NOMO-1 treated with DMSO at 0.1 percent for 48 hours (cell line): Measurements from ENCODE around the gene CAPN5.

Experiments used
- DNase-seq: peaks from one replicate; lab custom pipeline; 2025; ENCODE audit not compliant: unreplicated experiment; lab: John Stamatoyannopoulos, UW

CAPN5 gene

DNA sequence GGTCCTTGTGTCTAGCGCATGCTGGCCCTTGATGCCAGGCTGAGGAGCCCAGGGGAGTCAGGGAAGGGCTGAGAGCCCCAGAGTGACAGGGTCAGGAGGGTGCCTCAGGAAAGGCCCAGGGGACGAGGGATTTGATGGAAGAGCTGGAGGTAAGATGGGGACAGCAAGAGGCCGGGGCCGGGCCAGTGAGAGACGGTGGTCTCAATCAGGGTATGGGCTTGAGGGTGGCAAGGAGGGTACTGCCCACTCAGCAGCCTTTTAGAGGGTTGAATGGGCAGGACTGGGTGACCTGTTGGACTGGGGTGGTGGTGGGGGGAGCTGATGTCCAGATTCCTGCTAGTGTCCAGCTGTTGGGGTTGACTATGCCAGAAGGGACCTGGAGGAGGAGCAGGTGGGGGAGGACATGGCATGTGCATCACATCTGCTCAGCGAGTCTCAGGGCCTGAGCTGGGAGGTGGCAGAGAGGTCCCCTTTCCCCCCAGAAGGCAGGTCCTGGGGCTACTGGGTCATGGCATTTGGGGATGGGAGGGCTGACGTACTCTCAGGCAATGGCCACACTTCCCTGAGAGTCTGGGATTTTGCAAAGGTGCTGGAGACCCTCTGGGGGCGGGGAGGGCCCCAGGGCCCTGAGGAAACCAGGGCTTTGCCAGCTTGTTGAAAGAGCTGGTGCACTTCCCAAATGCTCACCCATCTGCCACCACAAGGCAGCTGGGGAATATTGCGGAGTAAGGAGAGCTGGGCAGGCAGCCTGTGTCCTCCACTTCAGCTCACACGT, 79.7 kb downstream of the CAPN5 start:
- DNase-seq: no peak

DNA sequence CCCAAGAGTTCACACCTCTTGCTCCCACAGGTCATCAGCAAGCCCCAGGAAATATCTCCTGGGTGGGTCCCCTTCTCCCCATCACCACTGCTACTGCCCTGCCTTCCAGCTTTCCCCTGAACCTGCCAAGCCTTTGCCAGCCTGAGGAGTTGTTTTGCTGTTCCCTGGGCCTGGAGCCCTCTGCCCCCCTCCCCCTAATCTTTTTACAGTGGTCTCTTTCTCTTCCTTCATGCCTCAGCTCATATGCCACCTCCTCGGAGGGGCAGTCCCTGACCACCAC, 80.2 kb downstream of the CAPN5 start:
- no peak for DNase-seq

DNA sequence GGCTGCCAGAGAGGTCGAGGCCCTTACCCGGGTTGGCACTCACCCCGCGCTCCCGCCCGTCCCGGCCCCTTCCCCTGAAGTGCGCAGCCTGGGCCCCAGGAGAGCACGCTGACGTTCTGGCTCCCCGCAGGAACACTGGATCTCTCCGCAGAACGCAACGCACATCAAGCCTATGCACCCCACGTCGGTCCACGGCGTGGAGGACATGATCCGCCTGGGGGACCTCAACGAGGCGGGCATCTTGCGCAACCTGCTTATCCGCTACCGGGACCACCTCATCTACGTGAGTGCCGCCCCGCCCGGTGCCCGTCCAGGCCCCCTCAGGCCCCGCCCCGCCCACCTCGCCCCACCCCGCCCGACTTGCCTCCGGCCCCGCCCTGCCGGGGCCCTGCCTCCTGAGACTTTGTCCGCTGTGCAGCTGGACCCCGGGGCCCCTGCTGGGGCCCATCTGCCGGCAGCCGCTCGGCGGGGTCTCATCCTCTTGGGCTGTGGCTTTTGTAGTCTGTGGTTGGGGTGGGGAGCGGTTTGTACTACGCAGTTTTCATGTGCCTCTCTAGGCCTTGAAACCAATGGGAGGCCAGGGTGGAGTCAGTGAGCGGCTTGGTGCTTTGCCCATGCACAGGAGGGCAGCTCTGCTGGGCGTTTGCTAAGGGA, 81.0 kb downstream of the CAPN5 start:
- DNase-seq: peak; percentile 29

DNA sequence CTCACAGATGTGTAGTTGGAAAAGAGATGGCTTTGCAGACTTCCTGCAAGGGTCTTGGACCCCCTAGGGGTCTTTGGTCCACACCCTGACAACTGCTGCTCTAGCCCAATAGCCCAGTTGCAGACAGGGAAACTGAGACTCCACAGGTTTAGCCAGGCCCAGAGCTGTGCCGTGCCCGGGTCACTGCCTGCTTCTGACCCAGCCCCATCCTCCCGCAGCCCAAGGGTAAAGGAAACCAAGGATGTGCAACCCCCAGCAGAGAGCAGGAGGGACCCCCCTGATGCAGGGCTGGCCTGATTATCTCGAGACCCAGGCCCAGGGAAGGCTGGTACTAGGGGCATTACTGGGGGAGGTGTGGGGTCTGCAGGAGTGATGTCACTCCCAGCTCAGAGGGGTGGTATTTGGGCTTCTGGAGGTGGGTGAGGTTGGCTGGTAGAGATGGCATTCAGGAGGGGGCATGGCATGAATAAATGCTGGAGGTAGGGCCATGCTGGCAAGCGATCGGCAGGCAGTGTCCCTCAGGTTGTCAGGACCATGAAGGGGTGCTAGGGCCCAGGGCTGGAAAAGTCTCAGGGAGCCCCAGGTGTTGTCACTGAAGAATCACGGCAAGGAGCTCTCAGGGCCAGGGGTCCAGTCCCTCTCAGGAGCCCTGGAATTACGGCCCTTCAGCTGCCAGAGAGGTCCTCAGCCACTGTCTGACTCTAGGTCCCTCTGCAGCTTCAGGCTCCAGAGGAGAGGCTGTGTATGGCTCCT, 82.4 kb downstream of the CAPN5 start:
- DNase-seq: no peak

DNA sequence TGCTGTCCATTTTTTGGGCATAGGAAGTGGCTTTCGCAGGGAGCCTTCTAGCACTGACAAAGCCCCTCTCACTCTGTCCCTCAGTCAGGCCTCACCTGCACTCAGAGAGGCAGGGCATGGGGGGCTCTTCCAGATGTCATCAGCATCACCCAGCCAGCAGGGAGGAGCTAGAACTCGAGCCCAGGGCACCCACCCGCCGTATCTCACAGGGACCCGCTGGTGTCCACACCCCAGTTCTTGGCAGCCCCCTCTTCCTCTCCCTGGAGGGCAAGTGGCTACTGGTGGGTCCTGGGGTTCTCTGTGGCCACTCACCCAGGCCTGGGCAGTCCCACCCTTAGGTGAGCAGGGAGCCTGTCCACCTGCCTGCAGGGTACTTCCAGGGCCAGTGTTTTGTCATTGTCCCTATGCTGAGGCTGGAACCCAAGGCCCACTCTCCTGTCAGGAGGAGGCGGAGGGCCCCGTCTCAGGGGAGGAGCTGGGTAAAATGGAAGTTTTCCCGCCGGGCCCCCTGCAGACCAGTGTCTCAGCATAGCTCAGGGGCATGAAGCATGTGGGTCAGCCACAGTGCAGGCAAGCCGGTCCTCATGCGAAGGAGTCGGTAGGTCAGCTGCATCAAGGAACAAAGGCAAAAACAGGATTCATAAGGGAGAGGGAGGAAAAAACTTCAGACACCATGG, 83.1 kb downstream of the CAPN5 start:
- DNase-seq: no peak

DNA sequence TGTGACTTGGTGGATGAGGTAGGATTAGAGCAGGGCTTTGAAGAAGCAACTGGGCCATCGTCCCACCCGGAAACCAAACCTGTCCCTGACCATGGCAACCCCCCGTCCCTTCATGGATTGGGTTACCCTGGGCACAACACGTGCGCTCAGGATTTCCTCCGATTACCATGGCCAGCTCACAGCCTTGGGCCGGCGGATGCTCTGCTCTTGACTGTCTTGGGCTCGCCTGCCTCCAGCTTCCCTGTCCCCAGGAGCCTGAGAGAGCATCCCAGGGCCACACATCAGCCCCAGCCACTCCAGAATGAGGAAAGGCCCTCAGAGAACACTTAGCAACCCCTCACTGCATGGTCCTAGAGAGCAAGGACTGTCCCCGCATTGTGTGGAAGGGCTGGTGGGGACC, 84.1 kb downstream of the CAPN5 start:
- no peak for DNase-seq

DNA sequence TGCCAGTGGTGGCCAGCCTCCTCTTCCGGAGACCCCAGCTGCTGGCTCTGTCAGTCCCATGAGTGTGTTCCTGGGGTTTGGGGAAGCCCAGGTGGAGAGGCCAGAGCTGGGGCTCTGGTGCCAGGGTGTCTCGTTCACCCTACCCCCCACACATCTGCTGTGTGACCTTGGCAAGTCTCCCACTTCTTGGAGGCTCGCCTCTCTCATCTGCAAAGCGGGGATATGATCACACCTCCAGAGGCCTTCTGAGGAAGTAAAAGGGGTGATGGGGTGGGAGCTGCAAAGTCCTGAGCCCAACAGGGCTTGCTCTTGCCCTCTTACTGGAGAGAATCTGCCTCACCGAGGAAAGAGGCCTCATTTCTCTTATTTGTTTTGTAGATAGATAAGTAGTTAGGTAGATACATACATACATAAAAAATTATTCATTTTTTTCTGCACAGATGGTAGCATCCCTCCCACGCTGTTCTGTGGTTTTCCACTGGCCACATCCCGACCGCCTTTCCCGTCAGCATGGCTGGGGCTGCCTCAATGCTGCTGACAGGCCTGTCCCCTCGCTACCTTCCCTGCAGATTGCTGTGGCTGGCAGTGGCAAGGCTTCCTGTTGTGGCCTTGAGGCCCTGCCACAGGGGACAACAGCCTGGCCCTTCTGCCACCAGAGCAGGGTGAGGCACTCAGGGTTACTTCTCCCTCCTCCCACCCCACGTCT, 85.2 kb downstream of the CAPN5 start:
- no peak for DNase-seq

DNA sequence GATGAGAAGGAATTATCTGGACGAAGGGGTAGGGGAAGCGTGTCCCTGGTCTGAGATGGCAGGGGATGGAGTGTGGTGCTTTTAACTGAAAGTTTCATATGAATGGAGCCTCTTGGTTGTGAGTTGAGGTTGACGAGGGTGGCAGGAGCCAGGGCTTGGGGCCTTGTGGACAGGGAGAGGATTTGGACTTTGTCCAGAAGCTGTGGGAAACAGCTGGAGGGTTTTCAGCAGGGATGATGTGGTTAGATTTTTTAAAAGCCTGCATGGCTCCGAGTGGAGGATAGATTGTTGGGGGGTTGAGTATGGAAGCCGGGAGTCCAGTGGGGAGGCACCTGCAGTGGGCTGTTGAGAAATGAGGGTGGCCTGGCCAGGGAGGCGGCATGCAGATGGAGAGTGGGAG, 86.1 kb downstream of the CAPN5 start:
- no peak for DNase-seq

DNA sequence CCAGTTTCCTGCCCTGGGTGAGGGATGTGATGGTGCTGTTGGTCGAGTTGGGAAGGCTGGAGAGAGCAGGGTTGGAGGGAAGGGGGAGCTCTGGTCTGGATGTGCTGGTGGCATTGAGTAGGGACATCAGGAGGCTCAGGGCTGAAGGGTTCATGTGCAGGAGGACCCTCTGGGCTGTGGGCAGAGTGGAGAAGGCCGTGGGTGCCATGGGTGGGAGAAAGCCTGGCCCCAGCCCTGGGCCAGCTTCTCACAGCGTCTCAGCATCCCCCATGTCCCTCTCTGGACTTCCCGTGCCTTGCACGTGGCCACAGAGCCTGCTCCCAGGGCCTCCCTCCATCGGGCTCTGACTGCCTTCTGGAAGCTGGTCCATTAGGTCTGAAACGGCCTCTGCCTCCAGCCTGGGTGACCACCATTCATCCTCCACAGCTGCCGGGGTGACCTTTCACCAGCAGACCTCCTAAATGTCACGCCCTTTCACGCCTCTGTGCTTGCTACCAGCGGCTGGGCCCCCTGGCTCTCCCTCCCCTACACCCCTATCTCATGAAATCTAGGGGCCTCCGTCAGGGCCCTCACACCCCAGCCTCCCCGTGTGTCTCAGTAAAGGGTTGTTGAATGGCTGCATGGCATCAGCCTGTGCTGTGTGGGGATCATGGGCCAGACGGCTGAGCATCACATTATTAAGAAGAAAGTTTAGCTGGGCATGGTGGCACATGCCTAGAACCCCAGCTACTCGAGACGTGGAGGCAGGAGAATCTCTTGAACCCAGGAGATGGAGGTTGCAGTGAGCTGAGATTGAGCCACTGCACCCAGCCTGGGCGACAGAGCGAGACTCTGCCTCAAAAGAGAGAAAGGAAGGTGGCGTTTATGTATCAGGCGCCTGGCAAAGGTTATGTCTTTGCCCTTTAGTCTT, 86.8 kb downstream of the CAPN5 start:
- no peak for DNase-seq

DNA sequence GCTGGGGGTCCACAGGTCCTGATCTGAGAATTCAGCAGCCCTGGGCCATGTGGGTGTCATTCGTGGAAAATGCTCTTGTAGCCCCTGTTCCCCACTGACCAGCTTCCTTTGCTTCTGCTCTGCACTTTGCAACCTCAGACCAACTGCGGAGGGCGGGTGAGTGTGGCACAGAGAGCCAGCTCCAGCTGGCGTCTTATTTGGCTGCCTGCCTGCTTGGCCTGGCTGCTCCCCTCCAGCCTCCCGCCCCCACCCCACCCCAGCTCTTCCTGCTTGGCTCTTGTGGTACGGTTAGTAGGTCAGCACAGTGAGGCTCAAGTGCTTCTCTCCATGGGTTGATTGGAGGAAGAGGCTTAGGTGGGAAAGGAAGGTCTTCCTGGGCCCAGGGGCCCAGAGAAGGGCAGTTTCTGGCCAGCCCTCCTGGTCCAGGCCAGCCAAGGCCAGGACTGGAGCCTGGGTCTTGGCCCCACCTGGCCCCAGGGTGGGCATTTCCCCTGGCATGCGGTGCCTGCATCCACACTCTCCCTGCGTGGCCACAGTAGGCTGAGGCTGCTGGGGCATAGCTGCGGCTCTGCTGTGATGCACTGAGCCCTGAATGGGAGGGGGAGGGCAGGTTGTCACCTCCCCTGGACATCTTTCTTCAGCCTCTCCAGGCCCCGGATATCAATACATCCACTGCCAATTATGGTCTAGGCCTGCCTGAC, 87.8 kb downstream of the CAPN5 start:
- no peak for DNase-seq

DNA sequence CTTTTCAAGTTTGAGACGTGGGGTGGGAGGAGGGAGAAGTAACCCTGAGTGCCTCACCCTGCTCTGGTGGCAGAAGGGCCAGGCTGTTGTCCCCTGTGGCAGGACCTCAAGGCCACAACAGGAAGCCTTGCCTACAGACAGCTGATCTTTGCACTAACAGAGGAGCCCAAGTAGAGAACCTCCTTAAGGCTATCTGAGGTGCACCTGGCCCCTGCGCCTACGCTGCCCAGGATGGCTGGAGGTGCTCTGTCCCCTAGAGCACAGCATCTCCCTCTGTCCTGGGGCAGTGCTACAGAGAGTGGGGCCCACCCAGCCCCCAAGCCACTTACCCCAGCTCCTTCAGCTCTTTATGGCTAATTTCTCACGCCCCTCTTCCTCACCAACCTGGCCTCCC, 88.3 kb downstream of the CAPN5 start:
- DNase-seq: no peak

DNA sequence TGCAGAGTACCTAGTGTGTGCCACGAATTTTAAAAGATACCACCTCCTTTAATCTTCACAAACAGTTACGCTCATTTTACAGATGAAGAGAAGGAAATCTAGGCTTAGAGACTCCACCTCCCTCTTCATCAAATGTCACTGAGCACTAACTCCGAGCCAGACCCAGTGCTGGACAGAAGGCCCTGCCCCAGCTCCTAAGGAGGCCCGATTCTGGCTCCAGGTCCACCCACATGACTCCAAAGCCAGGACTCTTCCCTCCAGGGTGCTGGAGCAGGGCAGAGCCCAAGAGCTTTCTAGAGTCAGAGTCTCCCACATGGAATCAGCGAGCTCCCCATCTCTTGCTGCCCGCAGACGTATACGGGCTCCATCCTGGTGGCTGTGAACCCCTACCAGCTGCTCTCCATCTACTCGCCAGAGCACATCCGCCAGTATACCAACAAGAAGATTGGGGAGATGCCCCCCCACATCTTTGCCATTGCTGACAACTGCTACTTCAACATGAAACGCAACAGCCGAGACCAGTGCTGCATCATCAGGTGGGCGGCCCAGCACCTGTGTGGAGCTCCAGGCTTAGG, 88.9 kb downstream of the CAPN5 start:
- no peak for DNase-seq

DNA sequence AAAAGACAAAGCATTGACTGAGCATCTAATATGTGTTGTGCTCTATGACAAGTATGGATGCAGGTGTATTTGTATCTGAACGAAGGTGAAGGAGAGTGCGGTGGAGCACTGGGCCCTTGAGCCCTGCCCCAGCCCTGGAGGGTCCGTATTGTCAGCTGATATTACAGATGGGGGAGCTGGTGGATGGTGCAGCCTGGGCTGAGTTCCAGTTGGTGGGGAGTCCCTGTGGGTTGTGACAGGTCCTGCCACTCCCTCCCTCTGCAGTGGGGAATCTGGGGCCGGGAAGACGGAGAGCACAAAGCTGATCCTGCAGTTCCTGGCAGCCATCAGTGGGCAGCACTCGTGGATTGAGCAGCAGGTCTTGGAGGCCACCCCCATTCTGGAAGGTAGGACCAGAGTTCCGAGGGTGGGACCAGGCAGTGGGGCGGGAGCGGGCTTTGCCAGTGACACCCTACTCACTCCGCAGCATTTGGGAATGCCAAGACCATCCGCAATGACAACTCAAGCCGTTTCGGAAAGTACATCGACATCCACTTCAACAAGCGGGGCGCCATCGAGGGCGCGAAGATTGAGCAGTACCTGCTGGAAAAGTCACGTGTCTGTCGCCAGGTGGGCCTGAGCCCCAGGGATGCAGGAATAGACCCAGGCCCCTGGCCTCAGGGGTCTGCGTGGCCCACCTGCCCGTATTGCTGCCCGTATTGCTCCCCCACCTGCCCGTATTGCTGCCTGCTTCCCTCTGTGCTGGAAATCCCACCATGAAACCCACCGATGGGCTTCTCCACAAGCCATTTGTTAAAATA, 89.8 kb downstream of the CAPN5 start:
- DNase-seq: no peak

DNA sequence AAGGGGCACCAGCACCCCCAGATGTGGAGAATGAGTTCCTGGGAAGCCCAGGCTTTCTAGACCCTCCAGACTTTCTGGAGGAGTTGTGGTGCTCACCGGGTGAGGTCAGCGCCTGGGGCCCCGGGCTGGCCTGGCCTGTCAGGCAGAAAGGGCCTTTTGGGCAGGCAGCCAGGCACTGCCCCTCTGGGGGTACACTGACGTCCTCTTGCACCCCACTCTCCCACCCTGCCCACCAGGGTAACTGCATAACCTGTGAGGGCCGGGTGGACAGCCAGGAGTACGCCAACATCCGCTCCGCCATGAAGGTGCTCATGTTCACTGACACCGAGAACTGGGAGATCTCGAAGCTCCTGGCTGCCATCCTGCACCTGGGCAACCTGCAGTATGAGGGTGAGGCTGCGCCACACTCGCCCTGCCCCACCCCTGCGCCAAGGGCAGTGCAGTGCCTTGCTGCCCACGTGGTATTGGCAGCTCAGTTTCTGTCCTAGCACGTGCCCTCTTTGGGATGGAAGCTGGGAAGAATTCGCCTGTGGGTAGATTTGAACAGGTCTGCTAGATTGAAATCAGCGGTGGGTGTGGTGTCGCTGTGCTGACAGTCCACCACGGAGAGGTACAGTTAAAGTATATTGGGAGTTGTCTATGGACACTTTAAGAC, 91.4 kb downstream of the CAPN5 start:
- no peak for DNase-seq

DNA sequence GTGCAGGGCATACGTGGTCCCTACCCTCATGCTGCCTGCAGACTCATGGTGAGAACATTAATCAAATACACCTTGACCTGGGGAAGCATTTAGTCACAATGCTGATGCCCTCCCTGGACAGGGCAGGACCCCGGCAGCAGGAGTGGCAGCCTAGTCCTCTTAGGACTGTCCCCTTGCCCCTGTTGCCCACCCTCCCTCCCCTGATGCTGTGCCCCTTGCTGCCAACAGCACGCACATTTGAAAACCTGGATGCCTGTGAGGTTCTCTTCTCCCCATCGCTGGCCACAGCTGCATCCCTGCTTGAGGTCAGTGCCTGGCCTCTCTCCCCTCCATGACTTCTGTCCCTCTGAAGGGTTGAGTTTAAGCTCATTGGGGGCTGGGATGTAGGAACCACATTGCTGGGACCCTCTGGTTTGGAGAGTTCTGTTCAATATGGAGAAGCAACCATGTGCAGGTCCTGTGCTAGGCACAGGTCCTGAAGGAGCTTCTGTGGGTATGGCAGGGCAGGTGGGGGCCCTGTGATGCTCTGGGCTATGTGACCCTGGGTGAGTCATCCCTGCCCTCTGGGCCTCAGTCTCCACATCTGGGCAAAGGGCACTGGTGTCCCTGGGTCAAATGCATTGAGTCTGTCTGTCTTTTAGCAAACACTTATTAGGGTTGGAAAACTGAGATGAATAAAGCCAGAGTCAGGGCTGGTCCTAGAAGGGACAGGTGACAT, 92.6 kb downstream of the CAPN5 start:
- no peak for DNase-seq

DNA sequence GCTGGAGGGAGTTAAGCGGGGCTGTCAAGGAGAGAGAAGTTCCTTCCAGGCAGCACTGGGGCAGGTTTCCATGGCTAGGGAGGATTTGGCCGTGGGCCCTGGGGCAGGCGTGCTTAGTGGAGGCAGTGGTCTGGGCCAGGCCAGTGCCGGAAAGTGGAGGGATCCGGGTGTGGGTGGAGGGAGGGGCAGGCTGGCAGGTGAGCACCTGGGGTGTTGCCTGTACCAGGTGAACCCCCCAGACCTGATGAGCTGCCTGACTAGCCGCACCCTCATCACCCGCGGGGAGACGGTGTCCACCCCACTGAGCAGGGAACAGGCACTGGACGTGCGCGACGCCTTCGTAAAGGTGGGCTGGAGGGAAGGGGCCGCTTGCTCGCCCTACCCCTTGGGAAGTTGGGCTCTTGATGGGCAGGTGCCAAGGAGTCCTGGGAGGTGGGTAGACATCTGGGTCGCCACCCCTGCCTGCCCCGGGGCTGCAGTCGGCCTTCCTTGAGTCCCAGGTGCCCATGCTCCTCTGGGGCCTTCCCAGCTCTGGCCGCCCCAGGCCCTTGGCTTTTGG, 93.2 kb downstream of the CAPN5 start:
- DNase-seq: no peak

DNA sequence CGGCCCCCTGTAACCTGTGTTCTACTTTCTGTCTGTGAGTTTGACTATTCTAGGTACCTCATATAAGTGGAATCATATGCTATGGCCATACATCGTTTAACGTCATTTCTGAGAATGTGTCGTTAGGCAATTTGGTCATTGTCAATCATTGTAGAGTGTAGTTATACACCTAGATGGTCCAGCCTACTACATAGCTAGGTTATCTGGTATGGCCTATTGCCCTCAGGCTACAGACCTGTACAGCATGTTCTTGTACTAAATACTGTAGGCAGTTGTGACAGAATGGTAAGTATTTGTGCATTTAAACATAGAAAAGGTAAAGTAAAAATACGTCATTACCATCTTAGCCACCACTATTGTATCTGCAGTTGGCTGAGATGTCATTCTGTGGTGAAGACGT, 96.5 kb downstream of the CAPN5 start:
- no peak for DNase-seq
